ENCODE data around the gene SYNGR3.
"Not testable (repeated sequence)": the region's sequence is repeated elsewhere in the genome, so short reads cannot be mapped to it uniquely, and the experiment has no call there.

Gene SYNGR3

GRCh38 chr16:1959269-1960039 lies 30.3 kb upstream of the SYNGR3 start, which contains the start of gene NDUFB10:
NDUFB10 (plus strand) TSS chr16:1959538; CDS start chr16:1959625, 87 bp downstream.
- peak; percentile 60 to 61 for DNase-seq (ENCODE audit: low read depth in 2 of 2)

DNA sequence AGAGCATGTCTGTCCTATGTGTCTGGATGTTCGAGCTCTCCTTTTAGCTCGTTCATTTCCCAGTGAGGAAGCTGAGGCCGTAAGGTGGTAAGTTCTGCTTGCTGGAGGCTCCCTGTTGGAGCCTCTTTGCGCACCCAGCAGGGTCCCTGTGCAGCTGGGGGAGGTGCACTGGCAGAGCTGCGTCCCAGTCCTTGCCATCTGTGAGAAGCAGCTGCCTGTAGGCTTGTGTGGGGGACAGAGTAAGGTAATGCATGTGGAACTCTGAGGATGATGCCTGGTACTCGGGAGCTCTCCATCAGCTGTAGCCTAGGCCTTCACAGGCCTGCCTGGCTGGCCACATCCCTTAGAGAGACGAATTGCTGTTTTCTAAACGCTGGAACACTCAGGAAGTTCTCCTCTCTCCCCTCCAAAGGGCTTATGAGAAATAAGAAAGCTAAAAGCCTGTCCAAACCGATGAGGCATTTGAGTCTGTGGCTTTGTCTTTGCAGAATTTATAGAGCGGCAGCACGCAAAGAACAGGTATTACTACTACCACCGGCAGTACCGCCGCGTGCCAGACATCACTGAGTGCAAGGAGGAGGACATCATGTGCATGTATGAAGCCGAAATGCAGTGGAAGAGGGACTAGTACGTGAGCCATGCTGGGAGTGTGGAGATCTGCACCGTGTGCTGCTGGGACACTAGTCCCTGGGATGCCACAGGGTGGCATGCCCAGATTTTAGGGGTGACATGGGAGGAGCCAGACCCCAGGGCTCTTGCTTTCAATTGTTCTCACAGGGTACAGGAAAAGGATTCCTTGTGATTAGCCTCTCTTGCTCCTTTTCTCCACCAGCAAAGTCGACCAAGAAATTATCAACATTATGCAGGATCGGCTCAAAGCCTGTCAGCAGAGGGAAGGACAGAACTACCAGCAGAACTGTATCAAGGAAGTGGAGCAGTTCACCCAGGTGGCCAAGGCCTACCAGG lies 28.8 kb upstream of the SYNGR3 start:
- peak in 1 of 2 experiments; percentile 10 for DNase-seq (ENCODE audit: low read depth in 2 of 2)

DNA sequence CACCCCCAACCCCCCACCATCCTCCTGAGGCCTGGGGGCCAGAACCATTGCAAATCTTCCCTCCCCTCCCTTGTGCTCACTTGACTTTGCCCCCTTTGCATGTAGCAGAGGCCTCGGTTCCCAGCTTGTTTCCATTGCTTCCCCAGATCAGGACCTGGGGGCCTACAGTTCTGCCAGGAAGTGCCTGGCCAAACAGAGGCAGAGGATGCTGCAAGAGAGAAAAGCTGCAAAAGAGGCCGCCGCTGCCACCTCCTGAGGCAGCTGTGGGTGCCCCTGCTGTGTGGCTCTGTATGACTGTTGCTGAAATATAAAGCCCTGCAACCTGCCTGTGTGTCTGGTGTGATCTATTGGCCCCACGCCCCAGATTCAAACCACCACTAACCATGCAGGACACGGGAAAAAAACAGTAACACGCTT lies 28.1 kb upstream of the SYNGR3 start:
- DNase-seq (ENCODE audit: low read depth in 2 of 2) = no peak

GRCh38 chr16:1962161-1963153 lies 27.3 kb upstream of the SYNGR3 start:
- not testable (repeated sequence) for DNase-seq (ENCODE audit: low read depth in 2 of 2)

- no peak for DNase-seq (ENCODE audit: low read depth in 2 of 2)
Observed at GRCh38 chr16:1963806-1964505, 25.8 kb upstream of the SYNGR3 start.

DNA sequence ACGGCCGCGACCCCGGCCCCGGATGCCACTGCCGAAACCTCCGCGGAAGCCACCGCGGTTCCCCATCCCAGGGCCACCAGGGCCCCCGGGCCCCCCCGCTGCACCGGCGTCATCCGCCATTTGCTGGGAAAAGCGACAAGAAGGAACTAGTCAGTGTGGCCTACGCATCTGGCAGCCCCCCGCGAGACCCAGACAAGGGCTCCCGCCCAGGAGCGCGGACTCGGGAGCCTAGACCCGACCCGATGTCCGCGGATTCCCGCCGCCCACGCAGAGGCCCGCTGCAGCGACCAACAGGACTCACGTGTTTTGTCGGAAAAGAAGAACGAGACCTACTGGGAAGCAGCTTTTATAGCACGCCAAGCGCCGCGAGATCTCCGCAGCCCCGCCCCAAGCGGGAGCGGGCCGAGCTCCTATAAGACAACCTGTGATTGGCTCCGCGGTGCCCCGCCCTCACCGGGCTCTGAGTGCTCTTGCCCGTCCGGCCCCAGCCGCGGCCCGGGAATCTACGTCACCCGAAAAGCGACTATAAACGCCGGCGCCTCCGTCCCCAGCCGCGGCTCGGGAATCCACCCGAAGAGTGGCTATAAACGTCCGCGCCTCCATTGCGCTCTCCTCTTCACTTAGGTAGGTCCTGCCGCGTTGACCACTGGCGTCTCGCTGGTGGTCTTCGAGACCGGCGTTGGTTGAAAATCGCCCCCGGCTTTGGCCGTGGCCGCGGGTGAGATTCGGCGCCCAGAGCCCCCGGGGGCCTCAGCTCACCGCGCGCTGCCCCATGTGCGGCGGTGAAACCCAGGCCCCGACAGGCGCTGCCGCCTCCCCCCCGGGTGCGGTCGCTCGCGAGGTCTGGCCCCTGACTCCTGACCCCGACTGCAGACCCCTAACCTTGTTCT lies 25.0 kb upstream of the SYNGR3 start, which contains the start of gene RPS2:
RPS2 (minus strand) TSS at position 321 of the 890 bp plus-strand sequence; CDS start at position 120, 201 bp downstream.
- peak; percentile 96 to 98 for DNase-seq (ENCODE audit: low read depth in 2 of 2)

GRCh38 chr16:1965396-1966001 lies 24.3 kb upstream of the SYNGR3 start:
- no peak for DNase-seq (ENCODE audit: low read depth in 2 of 2)

DNA sequence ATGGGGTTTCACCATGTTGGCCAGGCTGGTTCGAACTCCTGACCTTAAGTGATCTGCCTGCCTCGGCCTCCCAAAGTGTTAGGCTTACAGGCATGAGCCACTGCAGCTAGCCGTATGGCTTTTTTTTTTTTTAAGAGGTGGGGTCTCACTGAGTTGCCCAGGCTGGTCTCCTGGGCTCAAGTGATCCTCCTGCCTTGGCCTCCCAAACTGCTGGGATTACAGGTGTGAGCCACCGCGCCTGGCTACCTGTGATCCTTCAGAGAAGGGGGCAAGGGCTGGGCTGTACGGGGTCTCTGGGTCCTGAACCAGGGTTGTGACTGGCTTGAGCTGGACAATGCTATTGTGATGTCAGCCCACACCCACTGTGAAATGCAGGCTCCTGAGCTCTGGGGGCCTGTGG lies 23.3 kb upstream of the SYNGR3 start, which contains the start of gene RNF151:
RNF151 (plus strand) TSS at position 397 of the 400 bp plus-strand sequence. CDS start 26 bp downstream, outside the sequence.
- DNase-seq (ENCODE audit: low read depth in 2 of 2) = no peak

DNA sequence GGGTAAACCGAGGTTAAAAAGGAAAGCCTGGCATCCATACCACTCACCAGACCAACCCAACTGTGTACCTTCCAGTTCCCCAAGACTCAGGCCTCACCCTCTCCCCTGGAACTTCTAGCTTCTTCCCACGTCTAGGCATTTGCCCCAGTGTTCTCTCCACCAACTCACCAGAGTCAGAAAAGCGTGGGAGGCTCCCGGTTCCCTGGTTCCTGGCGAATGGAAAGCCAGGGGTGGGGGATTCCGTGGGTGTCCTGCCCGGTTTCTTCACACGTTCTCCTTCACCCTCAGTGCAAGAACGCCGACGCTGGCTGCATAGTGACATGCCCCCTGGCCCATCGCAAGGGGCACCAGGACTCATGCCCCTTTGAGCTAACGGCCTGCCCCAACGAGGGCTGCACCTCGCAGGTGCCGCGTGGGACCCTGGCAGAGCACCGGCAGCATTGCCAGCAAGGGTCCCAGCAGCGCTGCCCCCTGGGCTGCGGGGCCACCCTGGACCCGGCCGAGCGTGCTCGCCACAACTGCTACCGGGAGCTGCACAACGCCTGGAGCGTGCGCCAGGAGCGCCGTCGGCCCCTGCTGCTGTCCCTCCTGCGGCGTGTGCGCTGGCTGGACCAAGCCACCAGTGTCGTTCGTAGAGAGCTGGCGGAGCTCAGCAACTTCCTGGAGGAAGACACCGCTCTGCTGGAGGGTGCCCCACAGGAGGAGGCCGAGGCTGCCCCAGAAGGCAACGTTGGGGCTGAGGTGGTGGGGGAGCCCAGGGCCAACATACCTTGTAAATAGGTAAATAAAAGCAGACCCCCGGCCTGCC lies 21.4 kb upstream of the SYNGR3 start:
- DNase-seq (ENCODE audit: low read depth in 2 of 2) = no peak

GRCh38 chr16:1971796-1972489 lies 17.8 kb upstream of the SYNGR3 start, which contains the start of gene TBL3:
TBL3 (plus strand) TSS chr16:1972053; CDS start chr16:1972165, 112 bp downstream.
- DNase-seq (ENCODE audit: low read depth in 2 of 2) = peak; percentile 84 to 85

DNA sequence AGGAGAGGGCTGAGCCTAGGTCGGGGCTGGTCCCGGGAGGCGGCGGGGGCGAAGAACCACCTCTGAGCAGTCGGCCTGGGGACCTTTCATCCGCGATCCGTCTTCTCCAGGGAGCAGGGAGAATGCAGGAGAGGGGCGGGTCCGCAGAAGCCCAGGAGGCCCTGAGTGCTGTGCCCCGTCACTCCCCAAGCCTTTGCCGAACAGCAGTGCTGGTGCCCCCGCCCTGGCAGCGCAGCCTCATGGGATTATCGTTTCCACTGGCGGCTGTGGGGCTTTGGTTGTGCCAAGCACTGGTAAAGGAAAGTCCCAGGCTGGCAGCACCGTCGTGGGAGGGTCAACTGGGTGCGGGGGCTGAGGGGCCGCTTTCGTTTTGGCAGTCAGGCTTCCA lies 17.3 kb upstream of the SYNGR3 start:
- DNase-seq (ENCODE audit: low read depth in 2 of 2) = no peak

GRCh38 chr16:1973461-1974156 lies 16.2 kb upstream of the SYNGR3 start:
- DNase-seq (ENCODE audit: low read depth in 2 of 2) = no peak

GRCh38 chr16:1974157-1975070 lies 15.4 kb upstream of the SYNGR3 start:
- no peak for DNase-seq (ENCODE audit: low read depth in 2 of 2)

DNA sequence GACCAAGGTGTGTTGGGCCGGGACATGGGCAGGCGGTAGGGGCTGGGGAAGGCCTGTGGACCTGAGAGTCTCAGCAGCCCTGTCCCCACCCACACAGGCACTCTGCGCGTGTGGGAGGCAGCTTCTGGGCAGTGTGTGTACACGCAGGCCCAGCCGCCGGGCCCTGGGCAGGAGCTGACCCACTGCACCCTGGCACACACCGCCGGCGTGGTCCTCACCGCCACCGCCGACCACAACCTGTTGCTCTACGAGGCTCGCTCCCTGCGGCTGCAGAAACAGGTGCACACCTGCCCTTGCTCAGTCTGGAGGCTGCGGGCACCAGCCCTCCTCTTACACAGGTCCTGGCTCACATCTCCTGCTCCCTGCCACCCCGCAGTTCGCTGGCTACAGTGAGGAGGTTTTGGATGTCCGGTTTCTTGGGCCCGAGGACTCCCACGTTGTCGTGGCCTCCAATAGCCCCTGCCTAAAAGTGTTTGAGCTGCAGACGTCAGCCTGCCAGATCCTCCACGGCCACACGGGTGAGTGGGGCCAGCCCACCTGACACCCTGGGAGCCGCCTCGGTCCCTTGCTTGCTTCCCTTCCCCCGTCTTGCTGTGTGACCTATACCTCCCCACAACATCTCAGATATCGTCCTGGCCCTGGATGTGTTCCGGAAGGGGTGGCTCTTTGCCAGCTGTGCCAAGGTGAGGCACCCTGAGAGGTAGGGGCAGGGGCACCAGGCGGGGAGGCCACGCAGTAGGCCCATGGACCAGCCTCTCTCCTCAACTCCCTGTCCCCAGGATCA lies 14.1 kb upstream of the SYNGR3 start:
- DNase-seq (ENCODE audit: low read depth in 2 of 2) = no peak

GRCh38 chr16:1976216-1976520 lies 13.6 kb upstream of the SYNGR3 start:
- DNase-seq (ENCODE audit: low read depth in 2 of 2) = no peak
